PFSK-1 (cell line): ENCODE data around the gene SINHCAF.

ENCODE experiments used
- POLR2AphosphoS5 ChIP-seq: IDR thresholded peaks from 2 replicates; pipeline ENCODE4 v1.6.1; 2012; ENCODE audit warnings: low read depth, mild to moderate bottlenecking, control low read depth, low read length, moderate library complexity
- REST ChIP-seq, 2 experiments: IDR thresholded peaks; 2 replicates each; pipeline versions ENCODE4 v1.6.1 to v1.8.0; 2011 to 2012; ENCODE audit warnings: low read depth in 2 of 2, low read length in 2 of 2, control low read depth in 1 of 2, inconsistent platforms in 1 of 2, mild to moderate bottlenecking in 1 of 2, moderate library complexity in 1 of 2; ENCODE audit not compliant: insufficient read depth in 1 of 2
- SIN3A ChIP-seq: IDR thresholded peaks from 2 replicates; pipeline ENCODE4 v1.6.1; 2012; ENCODE audit warnings: mild to moderate bottlenecking, low read length, moderate library complexity, borderline replicate concordance; ENCODE audit not compliant: insufficient read depth
- TAF1 ChIP-seq: IDR thresholded peaks from 2 replicates; pipeline ENCODE4 v1.6.1; 2012; ENCODE audit warnings: low read length, control low read depth, borderline replicate concordance; ENCODE audit not compliant: insufficient read depth

GRCh38 chr12:31248815-31249214, 77.1 kb downstream of the SINHCAF start:
- TF ChIP-seq POLR2AphosphoS5 (no peak), TAF1 (no peak), SIN3A (no peak), REST (IDR thresholded peaks at IDR 0.05; ENCODE audit: insufficient read depth in 1 of 2, low read depth in 2 of 2, low read length in 2 of 2) (no peak)
